NCI-H2227 (cell line): ENCODE measurements around the gene STAB1.
"Not testable (repeated sequence)": the region's sequence is repeated elsewhere in the genome, so short reads cannot be mapped to it uniquely, and the experiment has no call there.

Experiments used
- DNase-seq: peaks from one replicate; lab custom pipeline; 2025; ENCODE audit not compliant: unreplicated experiment; lab: John Stamatoyannopoulos, UW

STAB1 gene

DNA sequence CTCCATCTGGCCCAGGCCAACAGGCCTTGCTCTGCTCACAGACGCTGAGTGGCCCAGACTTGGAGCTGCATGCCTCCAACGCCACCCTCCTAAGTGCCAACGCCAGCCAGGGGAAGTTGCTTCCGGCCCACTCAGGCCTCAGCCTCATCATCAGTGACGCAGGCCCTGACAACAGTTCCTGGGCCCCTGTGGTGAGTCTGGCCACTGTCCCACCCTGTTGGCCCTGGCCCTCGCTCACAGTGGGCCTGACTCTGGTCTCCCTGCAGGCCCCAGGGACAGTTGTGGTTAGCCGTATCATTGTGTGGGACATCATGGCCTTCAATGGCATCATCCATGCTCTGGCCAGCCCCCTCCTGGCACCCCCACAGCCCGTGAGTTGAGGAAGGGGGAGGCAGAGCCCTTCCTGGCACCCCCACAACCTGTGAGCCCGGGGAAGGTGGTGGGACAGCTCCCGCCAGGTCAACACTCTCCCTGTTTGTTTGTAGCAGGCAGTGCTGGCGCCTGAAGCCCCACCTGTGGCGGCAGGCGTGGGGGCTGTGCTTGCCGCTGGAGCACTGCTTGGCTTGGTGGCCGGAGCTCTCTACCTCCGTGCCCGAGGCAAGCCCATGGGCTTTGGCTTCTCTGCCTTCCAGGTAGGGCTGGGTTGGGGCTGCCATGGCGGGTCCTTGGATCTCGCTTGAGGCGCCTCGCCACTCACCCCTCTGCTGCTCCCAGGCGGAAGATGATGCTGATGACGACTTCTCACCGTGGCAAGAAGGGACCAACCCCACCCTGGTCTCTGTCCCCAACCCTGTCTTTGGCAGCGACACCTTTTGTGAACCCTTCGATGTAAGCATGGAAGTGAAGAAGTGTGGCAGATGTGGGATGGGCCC is 28.5 kb downstream of the STAB1 start:
- DNase-seq, result no peak

DNA sequence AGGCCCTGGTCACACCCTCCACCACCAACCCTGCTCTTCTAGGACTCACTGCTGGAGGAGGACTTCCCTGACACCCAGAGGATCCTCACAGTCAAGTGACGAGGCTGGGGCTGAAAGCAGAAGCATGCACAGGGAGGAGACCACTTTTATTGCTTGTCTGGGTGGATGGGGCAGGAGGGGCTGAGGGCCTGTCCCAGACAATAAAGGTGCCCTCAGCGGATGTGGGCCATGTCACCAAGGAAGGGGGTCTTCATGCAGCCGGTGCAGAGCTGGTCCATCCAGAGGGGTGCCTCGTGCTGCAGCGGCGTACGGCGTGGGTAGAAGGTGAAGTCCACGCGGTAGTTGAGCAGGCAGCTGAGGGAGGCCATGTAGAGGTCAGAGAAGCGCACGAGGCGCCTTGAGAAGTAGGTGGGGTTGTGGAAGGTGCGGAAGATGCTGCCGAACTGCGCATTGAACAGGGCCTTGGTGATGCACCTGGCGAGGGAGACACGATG is 29.2 kb downstream of the STAB1 start:
- no peak for DNase-seq

DNA sequence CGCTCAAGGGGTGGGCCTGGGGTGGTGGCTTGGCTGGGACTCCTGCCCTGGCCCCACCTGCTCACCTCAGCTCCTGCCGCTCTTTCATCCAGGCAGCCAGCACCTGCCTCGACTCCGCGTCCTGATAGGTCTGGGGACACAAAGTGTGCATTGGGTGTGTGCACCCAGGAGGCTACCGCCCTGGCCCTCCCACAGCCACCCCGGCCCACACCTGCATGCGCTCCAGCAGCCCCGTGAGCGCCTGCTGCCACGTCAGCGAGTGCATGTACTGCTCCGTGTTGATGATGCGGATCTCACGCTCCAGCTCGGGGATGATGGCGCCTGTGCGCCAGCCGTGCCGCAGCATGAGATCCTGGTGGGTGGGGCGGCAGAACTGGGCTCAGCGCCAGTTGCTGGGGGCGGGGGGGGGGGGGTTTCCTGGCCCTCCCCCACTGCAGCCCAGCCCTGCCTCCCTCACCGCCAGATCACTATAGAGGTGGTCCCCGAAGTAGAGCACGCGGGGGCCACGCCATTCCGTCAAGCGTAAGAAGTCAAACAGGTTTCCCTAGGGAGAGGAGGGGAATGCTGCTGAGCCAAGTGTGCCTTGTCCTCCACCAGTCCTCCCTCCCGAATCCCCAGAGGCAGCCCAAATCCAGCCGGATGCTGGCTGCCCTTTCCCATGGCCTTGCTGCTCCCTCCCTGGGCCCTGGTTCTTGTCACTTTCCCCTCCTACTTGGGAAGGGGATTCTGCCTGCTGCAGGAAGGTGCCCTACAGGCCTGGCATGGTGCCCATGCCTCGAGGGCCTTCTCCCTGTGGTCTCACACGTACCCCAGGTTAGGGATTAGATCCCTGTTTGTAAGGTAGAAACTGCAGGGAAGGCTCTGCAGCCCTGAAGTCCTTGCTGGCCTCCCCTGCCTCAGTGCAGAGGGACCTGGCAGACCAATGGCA is 29.9 kb downstream of the STAB1 start:
- no peak for DNase-seq

DNA sequence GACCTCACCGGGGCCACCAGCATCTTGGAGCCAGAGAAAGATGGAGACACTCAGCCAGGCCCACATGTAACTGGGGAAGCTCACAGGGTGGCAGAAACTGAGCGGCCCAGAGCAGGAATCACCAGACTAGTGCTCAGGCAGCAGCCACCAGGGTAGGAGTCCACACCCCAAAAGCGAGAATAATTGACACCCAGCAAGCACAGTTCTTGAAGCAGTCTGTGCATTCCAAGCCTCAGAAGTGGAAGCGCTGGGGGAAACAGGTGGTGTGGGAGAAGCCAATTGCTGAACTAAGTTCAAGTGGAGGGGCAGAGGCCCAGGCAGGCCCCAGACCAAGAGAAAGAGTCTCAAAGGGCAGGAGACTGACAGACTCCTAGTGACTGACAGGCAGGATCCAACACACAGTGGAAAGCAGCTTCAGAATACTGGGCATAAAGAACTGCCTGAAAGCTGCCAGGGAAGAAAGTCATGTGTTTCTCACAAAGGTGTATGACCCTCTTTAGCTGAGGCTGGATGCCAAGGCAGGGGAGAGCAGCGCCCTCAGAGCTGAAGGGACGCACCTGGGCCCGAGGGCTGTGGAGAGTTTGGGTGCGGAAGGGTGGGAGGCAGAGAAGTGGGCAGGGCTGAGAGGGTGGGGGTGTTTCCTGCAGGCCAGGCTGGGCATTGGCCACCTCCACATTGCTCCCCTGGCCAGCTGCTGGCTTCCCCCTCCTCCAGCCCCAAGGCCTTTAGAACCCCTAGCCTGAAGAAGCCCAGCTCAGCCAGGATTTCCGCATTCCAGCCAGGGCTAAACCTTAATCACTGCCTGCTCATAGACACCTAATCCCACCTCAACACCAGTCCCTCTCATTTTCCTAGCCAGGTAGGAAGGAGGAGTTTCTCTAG is 30.8 kb downstream of the STAB1 start:
- no peak for DNase-seq

DNA sequence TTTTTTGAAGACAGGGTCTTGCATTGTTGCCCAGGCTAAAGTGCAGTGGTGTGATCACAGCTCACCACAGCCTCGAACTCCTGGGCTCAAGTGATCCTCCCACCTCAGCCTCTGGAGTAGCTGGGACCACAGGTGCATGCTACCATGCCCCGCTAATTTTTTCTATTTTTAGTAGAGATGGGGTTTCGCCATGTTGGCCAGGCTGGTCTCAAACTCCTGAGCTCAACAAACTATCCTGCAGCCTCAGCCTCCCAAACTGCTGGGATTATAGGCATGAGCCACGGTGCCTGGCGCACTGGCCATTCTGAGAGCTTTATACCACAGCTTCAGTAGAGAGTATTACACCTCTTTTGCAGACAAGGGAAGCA is 31.5 kb downstream of the STAB1 start:
- DNase-seq, result not testable (repeated sequence)

DNA sequence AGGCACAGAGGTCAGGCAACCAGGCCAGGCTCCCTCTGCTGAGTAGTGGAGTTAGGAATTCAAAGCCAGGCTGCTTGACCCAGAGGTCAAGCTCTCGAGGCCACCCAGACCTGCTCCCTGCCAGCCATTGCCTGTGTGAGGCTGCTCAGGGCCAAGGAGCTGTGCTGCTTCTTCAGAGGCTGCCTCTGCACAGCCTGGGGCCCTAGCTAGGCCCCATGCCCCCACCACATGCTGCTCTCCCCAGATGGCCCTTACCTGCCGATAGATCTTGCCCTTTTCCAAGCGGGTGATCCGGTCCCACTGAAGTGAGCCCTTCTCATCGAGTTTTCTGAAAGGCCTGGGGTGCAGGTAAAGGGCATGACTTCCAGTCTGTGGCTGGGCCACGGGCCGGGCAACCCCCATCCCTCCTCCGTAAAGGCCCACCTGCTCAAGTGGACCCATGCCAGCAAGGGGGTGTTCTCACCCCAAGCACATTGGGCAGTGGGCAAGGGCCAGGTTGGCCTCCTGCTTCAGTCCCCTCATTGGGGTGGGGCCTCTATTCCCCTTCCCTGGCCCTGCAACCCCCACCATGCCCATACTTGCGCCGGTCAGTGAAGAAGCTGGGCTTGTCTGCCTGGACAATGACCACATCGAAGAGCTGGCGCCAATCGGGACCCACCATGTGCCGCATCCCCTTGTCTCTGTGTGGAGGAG is 32.0 kb downstream of the STAB1 start:
- no peak for DNase-seq

- DNase-seq, result no peak
Measured at GRCh38 chr3:52527732-52528585, 32.8 kb downstream of the STAB1 start.

- no peak for DNase-seq
Measured at GRCh38 chr3:52528586-52529375, 33.6 kb downstream of the STAB1 start.

DNA sequence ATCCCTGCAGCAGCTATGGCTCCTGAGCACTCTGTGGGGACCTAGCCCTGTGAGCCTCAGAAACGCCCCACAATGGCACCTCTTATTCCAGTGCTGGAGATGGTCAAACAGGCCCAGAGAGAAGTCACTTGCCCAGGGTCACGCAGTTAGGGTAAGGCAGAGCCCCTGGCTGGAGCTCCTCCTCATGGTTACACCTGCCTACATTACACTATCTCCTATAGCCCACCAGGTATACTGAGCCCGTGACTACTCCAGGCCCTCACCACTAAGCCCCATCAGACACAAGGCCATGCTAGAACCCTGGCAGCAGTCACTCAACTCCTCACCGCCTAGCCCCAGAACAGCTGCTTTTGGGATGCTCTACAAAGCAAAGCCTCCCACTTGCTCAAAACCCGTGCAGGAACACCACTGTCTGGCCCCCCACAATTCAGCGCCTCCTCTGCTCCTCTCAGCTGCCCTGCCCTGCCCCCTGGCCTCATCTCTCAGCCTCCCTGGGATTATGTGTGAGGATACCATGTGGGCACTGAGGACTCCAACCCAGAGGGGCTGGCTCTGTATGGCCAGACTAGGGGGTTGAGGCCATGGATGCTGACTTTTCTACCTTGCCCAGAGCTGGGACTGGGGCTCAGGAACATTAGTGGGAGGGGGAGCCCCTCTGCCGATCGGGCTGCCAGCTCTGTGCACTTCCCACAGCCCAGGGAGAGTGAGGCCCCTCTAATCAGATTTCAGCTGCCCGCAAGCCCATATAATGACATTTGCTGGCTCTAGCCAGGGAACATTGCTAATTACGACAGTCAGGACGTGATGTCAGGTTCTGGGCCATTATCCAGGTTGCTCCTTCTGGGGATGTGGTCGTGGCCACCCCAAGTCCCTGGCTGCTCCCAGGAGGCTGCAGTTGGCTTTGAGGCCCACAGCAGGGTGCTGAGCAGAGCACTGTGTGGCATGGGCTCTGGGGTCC is 34.5 kb downstream of the STAB1 start:
- no peak for DNase-seq

DNA sequence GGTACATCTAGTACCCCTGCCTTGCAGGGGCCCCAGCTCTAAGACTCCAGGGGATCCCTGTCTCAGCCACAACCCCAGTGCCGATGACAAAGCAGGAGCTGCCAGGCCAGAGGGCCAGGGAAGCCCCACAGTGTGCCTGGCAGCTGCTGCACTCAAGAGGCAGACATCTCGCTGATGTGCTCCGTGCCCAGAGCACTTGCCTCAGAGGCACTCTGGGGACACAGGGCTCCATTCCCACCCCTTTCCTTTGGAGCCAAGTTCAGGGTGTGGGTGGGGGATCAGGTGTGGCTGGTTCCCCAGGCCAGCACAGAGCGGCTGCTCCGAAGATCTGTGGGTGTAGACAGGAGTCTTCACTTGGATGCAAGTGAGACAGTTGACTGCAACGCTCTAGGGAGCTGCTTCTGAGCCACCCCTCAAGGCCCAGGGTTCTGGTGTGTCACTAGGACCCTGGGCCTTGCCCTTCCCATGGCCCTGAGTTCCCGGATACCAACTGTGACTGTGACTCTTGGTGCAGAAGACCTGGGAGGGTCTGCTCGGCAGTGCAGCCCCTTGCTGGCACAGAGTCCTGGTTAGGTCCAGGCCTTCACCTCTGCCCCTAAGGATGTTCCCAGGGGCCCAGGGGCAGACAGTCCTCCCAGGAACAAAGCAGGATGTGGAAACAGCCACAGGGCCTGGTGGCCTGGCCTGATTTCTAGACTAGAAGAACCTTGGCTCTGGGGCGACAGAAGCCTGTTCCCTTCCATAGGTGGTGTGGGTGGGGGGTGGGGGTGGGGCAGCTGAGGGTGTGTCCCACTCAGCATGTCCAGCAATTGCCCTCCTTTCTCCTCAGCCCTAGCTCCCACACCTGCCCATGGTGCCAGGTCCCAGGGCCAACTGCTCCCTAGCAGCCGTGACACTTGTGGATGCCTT is 36.0 kb downstream of the STAB1 start:
- DNase-seq, result no peak

DNA sequence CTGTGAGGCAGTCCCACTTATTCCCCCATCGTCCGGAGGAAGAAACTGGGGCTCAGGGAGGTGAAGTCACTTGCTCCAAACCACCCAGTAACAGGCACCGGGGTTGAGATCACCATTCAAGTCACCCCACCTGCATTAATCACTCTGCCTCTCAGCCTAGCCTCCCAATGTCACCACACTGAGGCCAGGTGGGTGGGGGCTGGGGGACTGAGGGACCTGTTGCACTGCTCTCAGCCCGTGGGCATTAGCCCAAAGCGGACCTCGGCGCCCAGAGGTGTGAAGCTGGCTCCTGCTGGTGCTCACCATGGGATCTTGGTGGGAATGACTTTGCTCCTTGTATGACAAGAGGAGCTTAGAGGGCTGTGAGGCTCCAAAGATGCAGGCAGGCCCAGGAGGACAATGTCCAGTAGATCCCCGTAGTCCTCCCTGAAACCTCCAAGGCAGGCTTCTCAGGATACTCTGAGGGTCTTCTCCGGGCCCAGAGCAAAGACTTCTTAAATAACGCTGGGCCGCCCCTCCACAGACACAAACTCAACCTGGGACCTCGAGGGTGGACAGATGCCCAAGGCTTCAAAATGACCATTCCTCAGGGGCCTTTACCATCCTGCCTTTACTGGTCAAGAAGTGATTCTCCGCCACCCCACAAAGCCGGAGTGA is 36.9 kb downstream of the STAB1 start:
- no peak for DNase-seq

GRCh38 chr3:52532517-52532837 is 37.3 kb downstream of the STAB1 start:
- no peak for DNase-seq

- peak; percentile 35 for DNase-seq
Measured at GRCh38 chr3:52532838-52533622, 37.9 kb downstream of the STAB1 start.

DNA sequence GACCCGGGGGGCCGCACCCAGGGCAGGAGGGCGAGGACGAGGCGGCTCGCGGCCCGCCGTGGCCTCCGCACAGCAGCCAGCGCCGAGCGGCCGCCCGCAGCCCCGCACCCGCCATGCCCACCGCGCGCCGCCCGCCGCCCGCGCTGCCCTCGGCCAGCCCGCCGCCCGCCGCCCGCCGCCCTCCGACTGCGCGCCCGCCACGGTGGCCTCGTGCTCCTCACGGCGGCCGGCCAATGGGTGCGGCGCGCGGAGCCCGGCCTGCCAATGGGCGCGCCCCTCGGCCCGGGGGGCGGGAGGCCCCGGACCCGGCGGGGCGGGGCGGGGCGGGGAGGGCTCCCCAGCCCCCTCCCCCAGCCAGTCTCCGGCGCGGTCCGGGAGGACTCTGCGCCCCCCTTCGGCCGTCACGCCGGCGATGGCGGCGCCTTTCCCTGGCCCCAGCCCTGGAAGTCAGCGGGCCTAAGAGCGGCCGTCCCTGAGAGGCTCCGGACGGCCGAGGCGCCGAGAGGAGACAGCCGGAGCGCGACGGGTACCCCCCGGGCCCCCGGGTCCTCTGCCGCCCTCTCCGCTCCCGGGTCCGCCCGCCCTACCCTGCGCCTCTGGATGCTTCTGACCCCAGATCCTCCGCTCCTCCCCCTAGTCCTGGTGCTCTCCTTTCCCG is 38.6 kb downstream of the STAB1 start, which contains the start of gene NT5DC2:
NT5DC2 (minus strand) TSS at position 235 of the 658 bp plus-strand sequence; CDS start at position 115, 120 bp downstream.
- DNase-seq, result peak; percentile 85
